ENCODE data around the gene SCYGR6.

Gene SCYGR6

GRCh38 chr2:227684258-227684657, 40.3 kb downstream of the SCYGR6 start:
- Histone ChIP-seq H3K4me3 (ENCODE audit: low read depth in 1 of 5, low read length in 5 of 5) (no peak overlapping the region), H3K4me1 (ENCODE audit: control insufficient read depth in 5 of 5, insufficient read depth in 5 of 5, low read length in 5 of 5) (peaks cover 0 to 15% (median 2%) of the 10 kb centered on the region in 5 donors), H3K27ac (ENCODE audit: low read depth, low read length) (peak overlapping the region; percentile 32), H3K27me3 (ENCODE audit: control insufficient read depth in 5 of 5, insufficient read depth in 4 of 5, low read length in 5 of 5) (no peaks in the 10 kb centered on the region), H3K36me3 (ENCODE audit: control insufficient read depth in 5 of 5, insufficient read depth in 5 of 5, low read length in 5 of 5) (peaks cover 0 to 24% (median 18%) of the 10 kb centered on the region in 5 donors), H3K9ac (ENCODE audit: low read length in 5 of 5) (no peak overlapping the region), H3K9me3 (ENCODE audit: control insufficient read depth in 5 of 5, low read length in 5 of 5) (no peaks in the 10 kb centered on the region)

GRCh38 chr2:227677928-227678327, 46.6 kb downstream of the SCYGR6 start:
- Histone ChIP-seq H3K9me3 (ENCODE audit: control insufficient read depth in 5 of 5, low read length in 5 of 5) (no peaks in the 10 kb centered on the region), H3K9ac (ENCODE audit: low read length in 5 of 5) (no peak overlapping the region), H3K27me3 (ENCODE audit: control insufficient read depth in 5 of 5, insufficient read depth in 4 of 5, low read length in 5 of 5) (no peaks in the 10 kb centered on the region), H3K4me1 (ENCODE audit: control insufficient read depth in 5 of 5, insufficient read depth in 5 of 5, low read length in 5 of 5) (peaks cover 0 to 29% (median 7%) of the 10 kb centered on the region in 5 donors), H3K36me3 (ENCODE audit: control insufficient read depth in 5 of 5, insufficient read depth in 5 of 5, low read length in 5 of 5) (no peaks in the 10 kb centered on the region), H3K27ac (ENCODE audit: low read depth, low read length) (no peak overlapping the region), H3K4me3 (ENCODE audit: low read depth in 1 of 5, low read length in 5 of 5) (no peak overlapping the region)

GRCh38 chr2:227674485-227674884, 50.1 kb downstream of the SCYGR6 start:
- H3K36me3 ChIP-seq (ENCODE audit: control insufficient read depth in 5 of 5, insufficient read depth in 5 of 5, low read length in 5 of 5): no peaks in the 10 kb centered on the region
- peaks cover 0 to 34% (median 13%) of the 10 kb centered on the region in 5 donors for H3K4me1 ChIP-seq (ENCODE audit: control insufficient read depth in 5 of 5, insufficient read depth in 5 of 5, low read length in 5 of 5)
- H3K4me3 ChIP-seq (ENCODE audit: low read depth in 1 of 5, low read length in 5 of 5): no peak overlapping the region
- peak overlapping the region in 1 of 5 donors; percentile 66 for H3K9ac ChIP-seq (ENCODE audit: low read length in 5 of 5)
- H3K27ac ChIP-seq (ENCODE audit: low read depth, low read length): peak overlapping the region; percentile 87
- no peaks in the 10 kb centered on the region for H3K27me3 ChIP-seq (ENCODE audit: control insufficient read depth in 5 of 5, insufficient read depth in 4 of 5, low read length in 5 of 5)
- no peaks in the 10 kb centered on the region for H3K9me3 ChIP-seq (ENCODE audit: control insufficient read depth in 5 of 5, low read length in 5 of 5)

Measured in subcutaneous abdominal adipose tissue (tissue), 5 donors.